ENCODE data around the gene EPHB1.
"Not testable (repeated sequence)": the region's sequence is repeated elsewhere in the genome, so short reads cannot be mapped to it uniquely, and the experiment has no call there.

EPHB1 gene

GRCh38 chr3:134959516-134959915, 164.5 kb downstream of the EPHB1 start:
- no peak for DNase-seq

- DNase-seq: no peak
Measured at GRCh38 chr3:134964226-134964625, 169.2 kb downstream of the EPHB1 start.

- no peak for DNase-seq
Measured at GRCh38 chr3:134965865-134966481, 170.9 kb downstream of the EPHB1 start.

- no peak for DNase-seq
Measured at GRCh38 chr3:134970895-134971294, 175.8 kb downstream of the EPHB1 start.

- DNase-seq: no peak
Measured at GRCh38 chr3:134971306-134971705, 176.2 kb downstream of the EPHB1 start.

- DNase-seq: not testable (repeated sequence)
Measured at GRCh38 chr3:134971907-134972306, 176.8 kb downstream of the EPHB1 start.

DNA sequence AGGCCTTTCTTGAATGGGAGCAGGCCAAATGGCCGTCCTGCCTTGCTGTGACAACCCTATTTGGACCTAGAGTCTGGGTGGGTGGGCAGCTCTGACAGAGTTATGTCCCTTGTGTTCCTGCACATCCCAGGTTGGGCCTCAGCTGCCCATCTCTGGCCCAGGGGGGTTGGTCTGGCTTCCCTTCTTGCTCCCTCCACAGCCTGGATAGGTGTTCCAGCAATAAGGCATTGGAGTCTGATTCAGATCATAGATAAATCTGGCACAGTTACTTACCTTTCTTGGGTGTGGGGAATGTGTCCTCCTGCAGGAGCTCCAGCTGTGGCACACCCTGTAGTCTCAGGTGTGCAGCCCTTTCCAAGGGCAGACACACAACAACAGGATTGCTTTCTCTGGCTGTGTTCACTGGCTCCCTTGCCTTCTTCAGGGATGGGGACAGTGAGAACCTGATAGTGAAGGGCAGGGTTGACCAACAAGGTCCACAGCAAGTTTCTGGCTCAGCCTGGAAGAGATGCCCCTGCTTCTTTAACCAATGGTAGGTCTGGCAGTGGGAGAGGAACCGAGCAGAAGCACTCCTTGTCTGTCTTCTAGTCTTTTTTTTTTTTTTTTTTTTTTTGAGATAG, 177.9 kb downstream of the EPHB1 start:
- DNase-seq: no peak

DNA sequence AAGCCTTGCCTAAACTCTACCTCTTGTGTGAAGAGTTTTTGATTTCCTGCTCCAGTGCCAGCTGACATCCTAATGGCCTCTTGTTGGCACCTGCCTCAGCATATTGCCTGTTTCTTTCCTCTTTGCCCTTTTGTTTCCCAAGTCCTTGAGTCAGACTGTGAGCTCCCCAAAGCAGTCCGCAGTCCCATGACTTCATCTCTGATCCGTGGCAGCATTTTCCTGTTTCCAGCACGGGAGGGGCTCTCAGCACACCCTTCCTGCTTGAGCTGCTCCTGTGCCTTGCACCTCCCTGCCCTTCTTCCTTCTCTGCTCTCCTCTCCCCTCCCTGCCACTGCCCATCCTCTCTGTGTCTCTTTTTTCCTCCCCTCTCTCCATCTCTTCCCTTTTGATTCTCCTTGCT, 179.6 kb downstream of the EPHB1 start:
- peak; percentile 98 for DNase-seq

DNA sequence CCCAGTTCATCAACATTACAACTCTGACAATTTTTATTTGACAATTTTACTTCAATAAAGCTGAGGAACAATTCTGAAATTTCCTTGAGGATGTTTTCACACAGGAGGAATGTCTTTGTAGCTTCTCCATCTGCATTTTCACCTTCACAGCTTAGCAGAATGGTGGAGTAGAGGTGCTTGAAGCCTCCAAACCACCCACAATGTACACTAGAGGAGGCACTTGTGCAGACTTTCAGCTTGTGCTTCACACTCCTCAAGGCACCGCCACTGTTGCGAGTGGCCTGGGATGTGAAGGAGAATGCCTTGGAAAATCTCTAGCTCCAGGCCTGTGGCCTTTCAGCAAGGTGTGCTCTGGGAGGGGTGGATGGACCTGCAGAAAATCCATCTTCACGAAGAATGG, 181.9 kb downstream of the EPHB1 start:
- no peak for DNase-seq

- no peak for DNase-seq
Measured at GRCh38 chr3:134978658-134979057, 183.6 kb downstream of the EPHB1 start.

- no peak for DNase-seq
Measured at GRCh38 chr3:134985864-134986715, 191.0 kb downstream of the EPHB1 start.

GRCh38 chr3:134988666-134989065, 193.6 kb downstream of the EPHB1 start:
- no peak for DNase-seq

- no peak for DNase-seq
Measured at GRCh38 chr3:134991003-134991402, 195.9 kb downstream of the EPHB1 start.

DNA sequence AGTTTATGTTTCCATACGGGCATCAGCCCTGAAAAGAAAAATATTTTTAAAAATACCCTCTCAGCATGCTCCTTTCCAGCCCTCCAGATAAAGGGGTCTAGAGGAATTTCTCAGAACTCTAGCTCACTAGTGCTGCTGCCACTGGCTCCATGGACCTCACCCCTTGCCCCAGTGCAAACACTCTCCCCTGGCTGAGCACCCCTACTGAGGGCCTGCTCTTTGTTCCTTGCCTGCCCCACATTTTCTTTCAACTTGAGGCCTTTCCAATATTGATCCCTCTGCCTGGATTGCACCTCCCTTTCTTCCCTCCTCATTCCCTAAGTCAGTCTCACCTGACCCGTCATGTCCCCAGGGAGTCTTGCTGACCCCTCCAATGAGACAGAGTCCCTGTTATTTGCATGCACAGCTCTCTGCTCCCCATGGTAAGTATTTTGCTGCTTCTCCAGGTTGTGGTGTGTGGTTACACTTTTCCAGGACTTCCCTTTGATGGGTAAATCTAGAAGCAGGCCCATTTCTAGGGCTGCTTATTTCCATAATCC, 196.5 kb downstream of the EPHB1 start:
- DNase-seq: no peak

DNA sequence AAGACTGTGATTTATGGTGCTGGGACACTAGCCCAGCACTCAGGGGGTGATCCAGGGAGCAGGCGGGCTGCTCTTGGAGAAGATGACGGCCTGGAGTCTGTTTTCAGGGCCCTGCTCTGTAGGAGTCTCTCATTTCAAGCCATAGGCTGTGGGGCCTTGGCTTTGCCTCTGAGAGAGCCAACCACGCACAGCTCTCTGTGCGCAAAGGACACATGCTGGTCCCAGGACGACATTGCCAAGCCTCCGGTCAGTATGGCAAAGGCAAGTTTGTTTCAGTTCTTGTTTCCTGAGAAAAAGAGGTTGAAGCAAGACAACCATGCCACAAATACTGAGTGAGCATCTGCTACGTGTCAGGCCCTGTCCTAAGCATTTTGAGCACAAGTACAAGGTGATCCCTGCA, 197.1 kb downstream of the EPHB1 start:
- no peak for DNase-seq

- DNase-seq: no peak
Measured at GRCh38 chr3:134992586-134992985, 197.5 kb downstream of the EPHB1 start.

- DNase-seq: no peak
Measured at GRCh38 chr3:134993011-134993410, 198.0 kb downstream of the EPHB1 start.

DNA sequence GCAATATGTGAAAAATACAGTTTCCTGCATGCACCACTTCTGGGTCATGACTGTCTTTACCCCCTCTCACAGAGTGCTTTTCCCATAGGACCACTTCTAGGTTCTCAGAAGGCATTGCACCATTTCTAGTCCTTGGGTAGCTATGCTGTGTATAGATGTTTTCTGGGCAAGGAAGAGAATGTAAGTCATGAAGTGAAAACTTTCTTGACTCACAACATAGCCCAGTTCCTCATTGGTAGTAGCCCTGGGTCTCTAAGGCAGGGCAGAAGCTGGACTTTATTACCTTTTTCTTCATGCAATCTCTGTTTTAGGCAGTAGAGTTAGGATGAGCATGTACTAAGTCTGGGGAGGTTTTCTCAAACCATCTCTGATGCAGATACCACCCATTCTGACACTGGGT, 203.1 kb downstream of the EPHB1 start:
- DNase-seq: no peak

GRCh38 chr3:134998855-134999254, 203.8 kb downstream of the EPHB1 start:
- no peak for DNase-seq

GRCh38 chr3:135000465-135000864, 205.4 kb downstream of the EPHB1 start:
- peak; percentile 39 for DNase-seq

- DNase-seq: not testable (repeated sequence)
Measured at GRCh38 chr3:135005616-135006015, 210.6 kb downstream of the EPHB1 start.

- no peak for DNase-seq
Measured at GRCh38 chr3:135007607-135008006, 212.5 kb downstream of the EPHB1 start.

GRCh38 chr3:135008326-135008725, 213.3 kb downstream of the EPHB1 start:
- DNase-seq: no peak

DNA sequence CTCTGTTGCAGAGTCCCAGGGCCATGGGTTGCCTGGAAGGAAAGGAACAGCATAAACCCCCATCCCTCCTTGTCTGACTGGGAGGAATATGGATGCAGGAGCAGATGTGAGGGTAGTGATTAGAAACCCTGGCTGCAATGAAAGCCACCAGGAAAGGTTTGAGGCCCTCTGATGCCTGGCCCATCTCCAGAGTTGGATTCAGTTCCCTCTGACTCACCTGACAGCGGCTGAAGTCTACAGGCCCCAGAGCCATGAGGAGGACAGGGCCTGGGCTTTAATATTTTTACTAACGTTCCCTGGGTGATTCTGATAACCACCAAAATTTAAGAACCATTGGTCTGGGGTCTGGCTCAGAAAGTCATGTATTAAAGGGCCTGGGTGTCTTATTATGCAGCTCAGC, 214.0 kb downstream of the EPHB1 start:
- no peak for DNase-seq

Measured in DMS79 (cell line).